Measurements from ENCODE around the gene PDE3A.

DNA sequence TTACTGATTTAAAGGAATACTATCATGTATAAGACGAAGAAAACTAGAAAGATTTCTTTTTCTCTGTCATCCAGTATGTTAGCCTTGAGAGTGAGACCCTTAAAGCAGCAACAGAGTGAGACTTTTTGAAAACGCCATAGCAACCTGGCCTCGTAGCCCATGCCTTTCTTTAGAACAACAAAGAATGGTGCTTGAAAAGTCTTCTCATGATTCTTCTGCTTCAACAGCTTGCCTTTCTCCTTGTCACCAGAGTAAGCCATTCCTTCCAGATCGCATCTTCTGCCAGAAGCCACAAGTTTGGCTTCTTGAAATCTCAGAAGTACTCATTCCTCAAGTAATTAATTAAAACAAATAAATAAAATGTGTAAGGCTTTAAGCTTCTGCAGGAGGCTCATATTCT is 109.3 kb downstream of the PDE3A start:
- TF ChIP-seq CTCF (IDR thresholded peaks at IDR 0.05; ENCODE audit: low read length): no peak
- TF ChIP-seq EZH2phosphoT487 (IDR thresholded peaks at IDR 0.05; ENCODE audit: low read length): no peak
